Brain microvascular endothelial cell (primary cell): Measurements from ENCODE around the gene TRMT44.

Source experiments
- DNase-seq: peaks from one replicate; pipeline ENCODE4 v3.0.0-alpha.2; 2020
- H3K27ac ChIP-seq: fragments of 250-450 bp; sonication (Bioruptor Pico); 2 replicates; pipeline ENCODE4 v1.5.1; 2020; ENCODE audit warnings: mild to moderate bottlenecking, moderate library complexity
- H3K27me3 ChIP-seq: fragments of 250-450 bp; sonication (Bioruptor Pico); replicated peaks from 2 replicates; pipeline ENCODE4 v1.5.1; 2020; ENCODE audit warnings: mild to moderate bottlenecking
- H3K36me3 ChIP-seq: fragments of 250-450 bp; sonication (Bioruptor Pico); replicated peaks from 2 replicates; pipeline ENCODE4 v1.5.1; 2020; ENCODE audit warnings: mild to moderate bottlenecking
- H3K4me3 ChIP-seq: 2 replicates; pipeline ENCODE4 v1.5.1; 2011; ENCODE audit warnings: low read depth, mild to moderate bottlenecking, control low read depth, low read length, moderate library complexity
- CTCF ChIP-seq: IDR thresholded peaks from 2 replicates; pipeline ENCODE4 v1.5.1; 2011; ENCODE audit warnings: low read depth, mild to moderate bottlenecking, moderate library complexity, low read length, control low read depth, inconsistent platforms; ENCODE audit errors: missing control alignments
- in situ Hi-C: cut with HindIII; loops from 2 replicates; pipeline ENCODE4 v1.10.0; 2017; ENCODE audit warnings: low sequenced_read_pairs, low pct_ligation_motif_present

Gene TRMT44

GRCh38 chr4:8422786-8423185, 17.8 kb upstream of the TRMT44 start:
- no peaks in the 10 kb centered on the region for H3K27me3 ChIP-seq
- H3K36me3 ChIP-seq: no peaks in the 10 kb centered on the region
- H3K27ac ChIP-seq: no peak overlapping the region
- no peak overlapping the region for H3K4me3 ChIP-seq
- no peak for TF ChIP-seq CTCF
- in situ Hi-C loops: loop anchor here (25.0 kb wide), 1 partner anchor 160 kb away; the partner anchor contains the start of gene HTRA3
- DNase-seq: no peak

- H3K36me3 ChIP-seq: no peaks in the 10 kb centered on the region
- no peak for TF ChIP-seq CTCF
- DNase-seq: no peak
- no peak overlapping the region for H3K27ac ChIP-seq
- in situ Hi-C loops: no loop called here
- peak overlapping the region; percentile 74 for H3K4me3 ChIP-seq
- H3K27me3 ChIP-seq: no peaks in the 10 kb centered on the region
Measured at GRCh38 chr4:8427262-8427661, 13.3 kb upstream of the TRMT44 start.

GRCh38 chr4:8427761-8428287, 12.8 kb upstream of the TRMT44 start:
- H3K4me3 ChIP-seq: peak overlapping the region; percentile 74
- no peak for TF ChIP-seq CTCF
- peak overlapping the region; percentile 64 for H3K27ac ChIP-seq
- in situ Hi-C loops: no loop called here
- H3K27me3 ChIP-seq: no peaks in the 10 kb centered on the region
- H3K36me3 ChIP-seq: no peaks in the 10 kb centered on the region
- peak; percentile 43 for DNase-seq

- peak; percentile 75 for TF ChIP-seq CTCF
- Histone ChIP-seq H3K27ac (peak overlapping the region; percentile 64), H3K4me3 (peak overlapping the region; percentile 74), H3K36me3 (no peaks in the 10 kb centered on the region), H3K27me3 (no peaks in the 10 kb centered on the region)
- peak; percentile 74 for DNase-seq
- in situ Hi-C loops: no loop called here
Measured at GRCh38 chr4:8428288-8429097, 12.1 kb upstream of the TRMT44 start.

- no peaks in the 10 kb centered on the region for H3K36me3 ChIP-seq
- in situ Hi-C loops: no loop called here
- no peak overlapping the region for H3K4me3 ChIP-seq
- no peaks in the 10 kb centered on the region for H3K27me3 ChIP-seq
- H3K27ac ChIP-seq: no peak overlapping the region
- DNase-seq: no peak
- no peak for TF ChIP-seq CTCF
Measured at GRCh38 chr4:8431553-8431952, 9.0 kb upstream of the TRMT44 start.
